ENCODE results near the gene WIPF1.

GRCh38 chr2:174644406-174644805, 46.8 kb upstream of the WIPF1 start:
- TF ChIP-seq, protein P1, sequence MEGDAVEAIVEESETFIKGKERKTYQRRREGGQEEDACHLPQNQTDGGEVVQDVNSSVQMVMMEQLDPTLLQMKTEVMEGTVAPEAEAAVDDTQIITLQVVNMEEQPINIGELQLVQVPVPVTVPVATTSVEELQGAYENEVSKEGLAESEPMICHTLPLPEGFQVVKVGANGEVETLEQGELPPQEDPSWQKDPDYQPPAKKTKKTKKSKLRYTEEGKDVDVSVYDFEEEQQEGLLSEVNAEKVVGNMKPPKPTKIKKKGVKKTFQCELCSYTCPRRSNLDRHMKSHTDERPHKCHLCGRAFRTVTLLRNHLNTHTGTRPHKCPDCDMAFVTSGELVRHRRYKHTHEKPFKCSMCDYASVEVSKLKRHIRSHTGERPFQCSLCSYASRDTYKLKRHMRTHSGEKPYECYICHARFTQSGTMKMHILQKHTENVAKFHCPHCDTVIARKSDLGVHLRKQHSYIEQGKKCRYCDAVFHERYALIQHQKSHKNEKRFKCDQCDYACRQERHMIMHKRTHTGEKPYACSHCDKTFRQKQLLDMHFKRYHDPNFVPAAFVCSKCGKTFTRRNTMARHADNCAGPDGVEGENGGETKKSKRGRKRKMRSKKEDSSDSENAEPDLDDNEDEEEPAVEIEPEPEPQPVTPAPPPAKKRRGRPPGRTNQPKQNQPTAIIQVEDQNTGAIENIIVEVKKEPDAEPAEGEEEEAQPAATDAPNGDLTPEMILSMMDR (IDR thresholded peaks at IDR 0.05): no peak
- no peak for TF ChIP-seq POLR2A (IDR thresholded peaks at IDR 0.05)
